DND-41 (cell line): ENCODE data around the gene RAP2B.

ENCODE experiments used
- ATAC-seq: fragments of 200-7000 bp; cut with Tn5 transposase; 3 replicates; pipeline ENCODE4 v1.9.1; 2021; ENCODE audit warnings: low read depth; ENCODE audit not compliant: insufficient read depth
- DNase-seq: peaks from one replicate; pipeline ENCODE4 v3.0.0-alpha.2; 2020
- H2AFZ ChIP-seq: 2 replicates; pipeline ENCODE4 v1.6.0; 2012; ENCODE audit warnings: low read depth, low read length
- H3K27ac ChIP-seq: 2 replicates; pipeline ENCODE4 v1.5.1; 2012; ENCODE audit warnings: low read length, inconsistent platforms
- H3K27me3 ChIP-seq: fragments of 200-600 bp; sonication (generic); 2 replicates; pipeline ENCODE4 v1.6.0; 2012; ENCODE audit warnings: low read length, mild to moderate bottlenecking, inconsistent platforms; ENCODE audit not compliant: insufficient read depth, poor library complexity
- H3K36me3 ChIP-seq: 2 replicates; pipeline ENCODE4 v1.5.1; 2012; ENCODE audit warnings: low read length, inconsistent platforms; ENCODE audit not compliant: insufficient read depth
- H3K4me1 ChIP-seq: 2 replicates; pipeline ENCODE4 v1.5.1; 2012; ENCODE audit warnings: mild to moderate bottlenecking, low read length; ENCODE audit not compliant: insufficient read depth
- H3K4me2 ChIP-seq: 2 replicates; pipeline ENCODE4 v1.6.0; 2012; ENCODE audit warnings: mild to moderate bottlenecking, moderate library complexity, low read length, inconsistent platforms; ENCODE audit not compliant: insufficient read depth
- H3K4me3 ChIP-seq, 2 experiments: fragments of 200-600 bp in 1 of 2; shearing (Covaris generic) in 1 of 2; 2 replicates each; pipeline ENCODE4 v1.5.1; 2012 to 2016; ENCODE audit warnings: inconsistent platforms in 2 of 2, low read length in 2 of 2, mild to moderate bottlenecking in 2 of 2, low read depth in 1 of 2, moderate library complexity in 1 of 2
- H3K79me2 ChIP-seq: 2 replicates; pipeline ENCODE4 v1.6.0; 2012; ENCODE audit warnings: low read length, inconsistent platforms; ENCODE audit not compliant: insufficient read depth
- H3K9ac ChIP-seq: 2 replicates; pipeline ENCODE4 v1.6.0; 2012; ENCODE audit warnings: low read depth, mild to moderate bottlenecking, inconsistent platforms, low read length, moderate library complexity
- H3K9me3 ChIP-seq: 2 replicates; pipeline ENCODE4 v1.5.1; 2012; ENCODE audit warnings: low read length, moderate library complexity, mild to moderate bottlenecking, inconsistent platforms; ENCODE audit not compliant: insufficient read depth, severe bottlenecking
- H4K20me1 ChIP-seq: 2 replicates; pipeline ENCODE4 v1.6.0; 2012; ENCODE audit warnings: low read length; ENCODE audit not compliant: insufficient read depth
- EZH2 ChIP-seq: IDR thresholded peaks from 3 replicates; pipeline ENCODE4 v1.6.1; 2012; ENCODE audit warnings: borderline replicate concordance, low read depth, mild to moderate bottlenecking, moderate library complexity, low read length, inconsistent platforms; ENCODE audit not compliant: severe bottlenecking
- TF ChIP-seq, protein P1 (sequence below): IDR thresholded peaks from 2 replicates; pipeline ENCODE4 v1.5.1; 2012; ENCODE audit warnings: borderline replicate concordance, low read length, moderate library complexity, mild to moderate bottlenecking; ENCODE audit not compliant: poor library complexity, severe bottlenecking; ENCODE audit errors: extremely low read depth

The RAP2B gene

DNA sequence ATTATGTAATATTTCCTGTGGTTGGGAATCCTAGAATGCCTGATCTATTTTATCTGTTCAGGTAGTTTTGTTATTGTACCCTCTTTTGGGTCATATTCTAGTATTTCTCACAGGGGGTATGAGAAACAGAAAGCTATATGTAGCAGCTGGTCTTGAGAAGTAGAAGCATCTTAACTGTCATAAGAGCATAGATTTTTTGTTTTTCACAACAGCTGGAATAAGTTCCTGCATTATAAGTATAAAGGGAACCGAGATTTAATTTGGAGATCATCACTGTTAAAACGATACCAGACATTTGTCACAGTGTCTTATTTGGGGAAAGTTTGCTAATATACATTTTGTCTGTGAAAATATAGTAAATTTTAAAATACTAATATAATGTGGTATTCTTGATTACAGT lies 4.8 kb downstream of the RAP2B start:
- no peak for ATAC-seq
- Histone ChIP-seq H2AFZ (no peak overlapping the region), H4K20me1 (peaks cover 46% of the 10 kb centered on the region; the same call in 1 of the 2 replicates), H3K9me3 (no peaks in the 10 kb centered on the region), H3K27ac (no peak overlapping the region), H3K36me3 (peaks cover 6% of the 10 kb centered on the region; the same call in 1 of the 2 replicates), H3K79me2 (peaks cover 35% of the 10 kb centered on the region), H3K4me3 (no peak overlapping the region), H3K4me2 (peak overlapping the region; percentile 82; the same call in 1 of the 2 replicates), H3K9ac (no peak overlapping the region), H3K27me3 (no peaks in the 10 kb centered on the region), H3K4me1 (peaks cover 46% of the 10 kb centered on the region)
- no peak for DNase-seq
- no peak for TF ChIP-seq EZH2
- TF ChIP-seq, protein P1, sequence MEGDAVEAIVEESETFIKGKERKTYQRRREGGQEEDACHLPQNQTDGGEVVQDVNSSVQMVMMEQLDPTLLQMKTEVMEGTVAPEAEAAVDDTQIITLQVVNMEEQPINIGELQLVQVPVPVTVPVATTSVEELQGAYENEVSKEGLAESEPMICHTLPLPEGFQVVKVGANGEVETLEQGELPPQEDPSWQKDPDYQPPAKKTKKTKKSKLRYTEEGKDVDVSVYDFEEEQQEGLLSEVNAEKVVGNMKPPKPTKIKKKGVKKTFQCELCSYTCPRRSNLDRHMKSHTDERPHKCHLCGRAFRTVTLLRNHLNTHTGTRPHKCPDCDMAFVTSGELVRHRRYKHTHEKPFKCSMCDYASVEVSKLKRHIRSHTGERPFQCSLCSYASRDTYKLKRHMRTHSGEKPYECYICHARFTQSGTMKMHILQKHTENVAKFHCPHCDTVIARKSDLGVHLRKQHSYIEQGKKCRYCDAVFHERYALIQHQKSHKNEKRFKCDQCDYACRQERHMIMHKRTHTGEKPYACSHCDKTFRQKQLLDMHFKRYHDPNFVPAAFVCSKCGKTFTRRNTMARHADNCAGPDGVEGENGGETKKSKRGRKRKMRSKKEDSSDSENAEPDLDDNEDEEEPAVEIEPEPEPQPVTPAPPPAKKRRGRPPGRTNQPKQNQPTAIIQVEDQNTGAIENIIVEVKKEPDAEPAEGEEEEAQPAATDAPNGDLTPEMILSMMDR: no peak

DNA sequence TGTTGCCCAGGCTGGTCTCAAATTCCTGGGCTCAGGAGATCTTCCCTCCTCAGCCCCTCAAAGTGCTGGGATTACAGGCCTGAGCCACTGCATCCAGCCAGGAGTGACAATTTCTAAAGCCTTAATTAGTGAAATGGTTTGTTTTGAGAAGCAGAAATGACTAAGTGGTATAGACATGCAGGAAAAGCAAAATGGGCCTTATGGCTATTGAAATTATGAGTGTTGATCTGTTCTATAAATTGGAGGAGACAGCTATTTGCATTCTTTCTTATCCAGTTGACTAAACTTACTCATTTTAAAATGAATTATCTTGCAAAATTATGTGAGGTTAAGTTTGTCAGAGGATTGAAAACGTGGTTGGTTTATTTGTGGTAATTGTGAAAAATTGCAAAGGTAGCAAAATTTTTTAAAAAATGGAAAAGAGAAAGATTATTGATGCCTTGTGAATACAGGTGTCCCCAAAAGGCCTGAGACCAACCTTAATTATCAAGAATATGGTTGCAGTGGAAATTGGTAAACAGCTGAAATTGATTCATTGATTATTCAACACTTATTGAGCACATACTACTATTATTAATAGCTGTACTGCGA lies 7.9 kb downstream of the RAP2B start:
- H3K27ac ChIP-seq: no peak overlapping the region
- no peak for TF ChIP-seq EZH2
- TF ChIP-seq, protein P1: no peak
- no peak overlapping the region for H3K9ac ChIP-seq
- peaks cover 20% of the 10 kb centered on the region for H3K4me1 ChIP-seq
- H3K9me3 ChIP-seq: no peaks in the 10 kb centered on the region
- 0 out of 2 replicates have a peak, but pooled peaks cover 2% of the 10 kb centered on the region for H3K36me3 ChIP-seq
- no peak overlapping the region for H2AFZ ChIP-seq
- H4K20me1 ChIP-seq: peaks cover 23% of the 10 kb centered on the region; the same call in 1 of the 2 replicates
- H3K27me3 ChIP-seq: no peaks in the 10 kb centered on the region
- no peak overlapping the region for H3K4me2 ChIP-seq
- no peak for ATAC-seq
- no peak for DNase-seq
- H3K4me3 ChIP-seq: no peak overlapping the region
- peaks cover 11% of the 10 kb centered on the region for H3K79me2 ChIP-seq

DNA sequence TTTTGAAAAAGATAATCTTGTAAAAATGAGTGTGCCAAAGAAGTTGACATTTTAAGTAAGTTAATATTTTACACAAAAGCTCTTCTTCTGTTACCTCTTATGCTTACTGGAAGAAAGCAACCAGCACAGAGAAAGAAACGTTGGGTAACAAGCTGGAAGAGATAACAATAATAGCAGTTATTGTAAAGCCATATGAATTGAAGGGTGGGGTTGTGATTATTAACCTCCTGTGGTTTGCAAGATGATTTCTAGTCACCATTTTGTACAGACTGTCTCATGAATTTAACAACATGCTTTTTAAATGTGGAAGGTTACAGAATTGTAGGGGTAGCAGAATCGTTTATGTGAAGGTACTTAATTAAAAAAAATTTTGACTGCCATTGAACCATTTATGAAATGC lies 9.2 kb downstream of the RAP2B start:
- Histone ChIP-seq H3K36me3 (no peaks in the 10 kb centered on the region), H4K20me1 (peaks cover 12% of the 10 kb centered on the region; the same call in 1 of the 2 replicates), H3K4me3 (no peak overlapping the region), H3K27ac (no peak overlapping the region), H3K9me3 (no peaks in the 10 kb centered on the region), H3K4me2 (no peak overlapping the region), H2AFZ (no peak overlapping the region), H3K79me2 (peaks cover 2% of the 10 kb centered on the region; the same call in 1 of the 2 replicates), H3K4me1 (peaks cover 6% of the 10 kb centered on the region; the same call in 1 of the 2 replicates), H3K9ac (no peak overlapping the region), H3K27me3 (no peaks in the 10 kb centered on the region)
- no peak for TF ChIP-seq EZH2
- TF ChIP-seq, protein P1: no peak
- ATAC-seq: no peak
- no peak for DNase-seq
